ENCODE measurements around the gene DOCK2. TPM values are rescaled to one million over a fixed set of nuclear protein-coding genes. Genes with fewer than 3 reads are reported as not detected.

The DOCK2 gene
- total and polyA plus RNA-seq, 4 experiments from 2014 or later: 45.8 to 223 (median 162) TPM

DNA sequence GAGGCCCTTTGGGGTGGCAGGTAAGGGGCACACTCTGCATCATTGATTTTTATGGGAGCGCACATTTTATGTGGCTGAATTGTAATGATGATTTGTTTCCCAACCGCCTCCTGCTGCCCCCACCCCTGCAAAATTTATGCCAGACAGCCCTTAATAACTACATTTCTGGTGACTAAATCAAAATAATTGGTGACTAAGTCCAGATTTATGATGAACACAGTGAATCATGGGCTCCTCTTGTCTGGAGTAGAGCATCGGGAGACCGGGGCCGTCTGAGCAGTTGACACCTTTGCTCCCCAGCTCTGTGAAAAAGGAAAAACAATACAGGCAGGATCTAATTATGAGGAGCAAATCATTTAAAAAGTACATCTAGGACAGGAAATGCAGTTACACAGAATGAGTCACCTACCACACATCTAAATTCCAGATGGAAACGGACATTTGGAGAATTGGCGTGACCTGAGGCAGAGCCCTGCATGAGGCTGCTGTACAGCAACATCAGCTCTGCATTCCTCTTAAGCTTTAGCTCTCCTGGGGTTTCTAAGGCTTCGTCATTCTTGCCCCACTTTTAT is 58.9 kb downstream of the DOCK2 start:
- no peaks in the 10 kb centered on the region for H3K27me3 Mint-ChIP-seq
- Histone ChIP-seq H3K27me3 (ENCODE audit: insufficient read depth, low read length) (no peaks in the 10 kb centered on the region), H3K36me3 (ENCODE audit: insufficient read depth, low read length) (peaks cover 67% of the 10 kb centered on the region), H3K4me3 (ENCODE audit: low read length in 2 of 2) (no peak overlapping the region), H3K4me1 (ENCODE audit: insufficient read depth, low read length) (no peaks in the 10 kb centered on the region), H3K9me3 (ENCODE audit: control insufficient read depth in 1 of 2, low read length in 2 of 2) (no peaks in the 10 kb centered on the region), H3K27ac (ENCODE audit: low read depth, low read length) (no peak overlapping the region)
- ChIA-PET CTCF (ENCODE audit: partially characterized antibody) (no interaction called here), POLR2A (ENCODE audit: partially characterized antibody) (no interaction called here)
- intact Hi-C loops (cut with micrococcal nuclease): no loop called here
- H3K4me3 Mint-ChIP-seq: no peak overlapping the region
- peaks cover 81 to 91% of the 10 kb centered on the region in 2 donors for H3K36me3 Mint-ChIP-seq
- H3K27ac Mint-ChIP-seq: no peak overlapping the region
- H3K9me3 Mint-ChIP-seq: peaks cover 0 to 1% (median 0%) of the 10 kb centered on the region in 8 donors
- H3K4me1 Mint-ChIP-seq: peaks cover 0 to 5% (median 2%) of the 10 kb centered on the region in 4 donors
- no peak for DNase-seq

DNA sequence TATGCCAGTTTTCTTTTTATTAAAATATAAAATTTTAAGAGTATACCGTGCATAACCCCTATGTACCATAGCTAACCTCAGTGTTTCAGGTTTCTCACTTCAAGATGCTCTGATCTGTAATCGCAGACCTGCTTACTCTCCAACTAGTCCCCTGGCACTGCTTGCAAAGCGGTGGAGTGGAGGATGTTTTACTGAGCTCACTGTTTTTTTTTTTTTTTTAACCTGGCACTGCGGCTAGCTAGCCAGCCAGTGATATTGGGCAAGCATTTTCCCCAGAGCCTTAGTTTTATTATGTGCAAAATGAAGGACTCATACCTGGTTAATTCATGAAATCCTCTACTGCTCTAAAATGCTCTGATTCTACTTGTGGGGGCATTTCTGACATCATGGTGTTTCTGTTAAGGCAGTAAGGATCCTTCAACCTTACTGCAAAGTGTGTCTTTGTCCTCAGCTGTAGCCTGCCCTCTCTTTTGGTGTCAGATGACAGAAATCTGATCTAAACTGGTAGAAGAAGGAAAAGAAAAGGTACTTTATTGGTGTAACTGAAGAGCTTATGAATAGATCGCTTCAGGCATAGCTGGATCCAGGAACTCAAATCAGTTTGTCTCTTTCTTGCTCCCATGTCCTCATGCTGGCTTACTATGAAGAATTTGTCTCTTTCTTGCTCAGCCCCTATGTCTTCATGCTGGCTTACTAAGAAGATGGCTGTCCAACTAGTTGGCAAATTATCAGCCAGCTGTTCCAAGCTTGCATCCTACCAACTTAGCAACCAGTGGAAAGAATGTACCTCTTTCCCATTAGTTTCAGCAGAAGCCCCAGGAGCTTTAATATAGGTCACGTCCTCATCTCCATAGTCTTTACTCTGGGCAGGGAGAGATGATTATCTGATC is 59.8 kb downstream of the DOCK2 start:
- Histone ChIP-seq H3K36me3 (ENCODE audit: insufficient read depth, low read length) (peaks cover 71% of the 10 kb centered on the region), H3K4me1 (ENCODE audit: insufficient read depth, low read length) (no peaks in the 10 kb centered on the region), H3K27ac (ENCODE audit: low read depth, low read length) (no peak overlapping the region), H3K27me3 (ENCODE audit: insufficient read depth, low read length) (no peaks in the 10 kb centered on the region), H3K9me3 (ENCODE audit: control insufficient read depth in 1 of 2, low read length in 2 of 2) (no peaks in the 10 kb centered on the region), H3K4me3 (ENCODE audit: low read length in 2 of 2) (no peak overlapping the region)
- no peak for DNase-seq
- intact Hi-C loops (cut with micrococcal nuclease): no loop called here
- Mint-ChIP-seq H3K27ac (peak overlapping the region in 1 of 7 donors; percentile 32), H3K36me3 (peaks cover 82 to 93% of the 10 kb centered on the region in 2 donors), H3K4me3 (no peak overlapping the region), H3K27me3 (no peaks in the 10 kb centered on the region), H3K4me1 (peaks cover 0 to 5% (median 2%) of the 10 kb centered on the region in 4 donors), H3K9me3 (peaks cover 0 to 1% (median 0%) of the 10 kb centered on the region in 8 donors)
- ChIA-PET CTCF (ENCODE audit: partially characterized antibody) (no interaction called here), POLR2A (ENCODE audit: partially characterized antibody) (no interaction called here)

DNA sequence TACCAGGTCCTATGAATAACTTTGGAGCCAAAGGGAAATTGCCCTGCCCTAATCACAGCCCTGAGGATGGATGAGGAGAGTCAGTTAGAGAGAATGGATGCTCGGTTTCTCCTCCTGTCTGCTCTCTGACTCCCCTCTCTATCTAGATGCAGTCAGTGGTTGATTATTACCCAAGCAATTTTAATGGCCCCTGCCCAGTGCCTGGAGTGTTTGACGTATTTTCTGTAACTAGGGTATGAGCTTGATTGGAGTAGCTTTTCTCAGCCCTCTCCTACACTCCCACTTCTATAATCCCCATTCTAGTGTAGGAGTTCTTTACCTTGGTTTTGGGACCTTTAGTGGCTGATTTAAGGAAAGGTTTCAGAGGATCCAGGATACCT is 60.4 kb downstream of the DOCK2 start:
- peak overlapping the region in 1 of 7 donors; percentile 14 for H3K27ac Mint-ChIP-seq

DNA sequence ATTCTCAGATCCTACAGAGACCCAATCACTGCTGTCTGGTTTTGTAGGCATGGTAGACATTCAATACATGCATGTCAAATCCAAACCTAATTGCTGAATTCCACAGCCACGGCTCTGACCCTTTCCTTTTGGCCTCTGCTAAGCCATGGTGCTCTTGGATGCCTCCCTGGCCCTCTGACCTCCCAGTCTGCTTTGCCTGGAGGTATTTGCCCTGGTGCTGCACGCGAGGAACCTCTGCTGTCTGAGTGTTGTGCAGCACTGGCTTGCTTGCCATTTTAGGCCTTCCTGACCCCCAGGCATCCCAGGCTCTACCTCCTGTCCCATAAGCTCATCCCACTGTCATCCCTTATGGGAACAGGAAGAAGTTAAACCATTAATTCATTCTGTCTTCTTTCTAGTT is 60.9 kb downstream of the DOCK2 start:
- Histone ChIP-seq H3K27me3 (ENCODE audit: insufficient read depth, low read length) (no peaks in the 10 kb centered on the region), H3K4me1 (ENCODE audit: insufficient read depth, low read length) (no peaks in the 10 kb centered on the region), H3K36me3 (ENCODE audit: insufficient read depth, low read length) (peaks cover 82% of the 10 kb centered on the region), H3K27ac (ENCODE audit: low read depth, low read length) (no peak overlapping the region), H3K9me3 (ENCODE audit: control insufficient read depth in 1 of 2, low read length in 2 of 2) (no peaks in the 10 kb centered on the region), H3K4me3 (ENCODE audit: low read length in 2 of 2) (no peak overlapping the region)
- Mint-ChIP-seq H3K9me3 (peaks cover 0 to 3% (median 0%) of the 10 kb centered on the region in 8 donors), H3K4me1 (peaks cover 0 to 4% (median 2%) of the 10 kb centered on the region in 4 donors), H3K27ac (peak overlapping the region in 2 of 7 donors; percentile 37 to 48), H3K36me3 (peaks cover 87 to 91% of the 10 kb centered on the region in 2 donors), H3K4me3 (no peak overlapping the region), H3K27me3 (no peaks in the 10 kb centered on the region)
- intact Hi-C loops (cut with micrococcal nuclease): no loop called here
- CTCF ChIA-PET (ENCODE audit: partially characterized antibody): interaction anchor here (1.1 kb wide), 1 partner anchor 14 kb away, joined by 3 read pairs; no protein-coding TSS in a partner anchor
- POLR2A ChIA-PET (ENCODE audit: partially characterized antibody): no interaction called here
- DNase-seq: no peak

More for the DNA sequence above, 60.4 kb downstream of the DOCK2 start:
- ChIA-PET CTCF (ENCODE audit: partially characterized antibody) (interaction anchor here (1.1 kb wide), 1 partner anchor 14 kb away, joined by 3 read pairs; no protein-coding TSS in a partner anchor), POLR2A (ENCODE audit: partially characterized antibody) (no interaction called here)
- intact Hi-C loops (cut with micrococcal nuclease): no loop called here
- H3K9me3 ChIP-seq (ENCODE audit: control insufficient read depth in 1 of 2, low read length in 2 of 2): no peaks in the 10 kb centered on the region
- peaks cover 0 to 5% (median 2%) of the 10 kb centered on the region in 4 donors for H3K4me1 Mint-ChIP-seq
- H3K27me3 ChIP-seq (ENCODE audit: insufficient read depth, low read length): no peaks in the 10 kb centered on the region
- no peaks in the 10 kb centered on the region for H3K4me1 ChIP-seq (ENCODE audit: insufficient read depth, low read length)
- H3K27me3 Mint-ChIP-seq: no peaks in the 10 kb centered on the region
- peaks cover 0 to 3% (median 0%) of the 10 kb centered on the region in 8 donors for H3K9me3 Mint-ChIP-seq
- no peak overlapping the region for H3K4me3 ChIP-seq (ENCODE audit: low read length in 2 of 2)
- H3K36me3 Mint-ChIP-seq: peaks cover 88 to 93% of the 10 kb centered on the region in 2 donors
- peaks cover 77% of the 10 kb centered on the region for H3K36me3 ChIP-seq (ENCODE audit: insufficient read depth, low read length)
- no peak overlapping the region for H3K27ac ChIP-seq (ENCODE audit: low read depth, low read length)
- no peak for DNase-seq
- H3K4me3 Mint-ChIP-seq: no peak overlapping the region

DNA sequence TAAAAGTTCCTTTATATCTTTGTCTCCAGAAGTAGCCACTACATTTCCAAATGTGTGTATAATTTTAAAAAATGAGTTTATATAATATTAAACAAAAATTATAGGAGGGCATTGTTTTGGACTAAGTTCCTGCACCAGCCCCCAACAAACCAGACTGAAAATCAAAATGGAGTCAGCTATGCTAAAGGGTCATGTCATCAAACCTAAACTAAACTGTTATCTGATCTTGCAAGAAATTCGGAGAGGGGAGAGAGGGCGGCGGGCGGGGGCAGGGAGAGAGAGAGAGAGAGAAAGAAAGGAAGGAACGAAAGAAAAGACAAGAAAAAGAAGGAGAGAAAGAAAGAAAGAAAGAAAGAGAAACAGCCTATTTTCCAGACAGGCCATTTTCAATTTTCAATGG is 63.5 kb downstream of the DOCK2 start:
- H3K27me3 Mint-ChIP-seq: no peaks in the 10 kb centered on the region
- H3K9me3 Mint-ChIP-seq: peaks cover 0 to 3% (median 0%) of the 10 kb centered on the region in 8 donors
- no peaks in the 10 kb centered on the region for H3K4me1 ChIP-seq (ENCODE audit: insufficient read depth, low read length)
- H3K4me1 Mint-ChIP-seq: no peaks in the 10 kb centered on the region
- H3K27ac Mint-ChIP-seq: no peak overlapping the region
- no peak overlapping the region for H3K4me3 ChIP-seq (ENCODE audit: low read length in 2 of 2)
- no peak overlapping the region for H3K4me3 Mint-ChIP-seq
- ChIA-PET CTCF (ENCODE audit: partially characterized antibody) (no interaction called here), POLR2A (ENCODE audit: partially characterized antibody) (no interaction called here)
- intact Hi-C loops (cut with micrococcal nuclease): no loop called here
- peaks cover 88% of the 10 kb centered on the region for H3K36me3 ChIP-seq (ENCODE audit: insufficient read depth, low read length)
- no peaks in the 10 kb centered on the region for H3K9me3 ChIP-seq (ENCODE audit: control insufficient read depth in 1 of 2, low read length in 2 of 2)
- H3K36me3 Mint-ChIP-seq: peaks cover 86 to 90% of the 10 kb centered on the region in 2 donors
- no peak for DNase-seq
- no peak overlapping the region for H3K27ac ChIP-seq (ENCODE audit: low read depth, low read length)
- H3K27me3 ChIP-seq (ENCODE audit: insufficient read depth, low read length): no peaks in the 10 kb centered on the region

- H3K27ac Mint-ChIP-seq: peak overlapping the region in 1 of 7 donors; percentile 61
Observed at GRCh38 chr5:169701910-169702451, 64.9 kb downstream of the DOCK2 start.

More at GRCh38 chr5:169701910-169702451, 64.9 kb downstream of the DOCK2 start:
- no peaks in the 10 kb centered on the region for H3K4me1 ChIP-seq (ENCODE audit: insufficient read depth, low read length)
- intact Hi-C loops (cut with micrococcal nuclease): no loop called here
- Mint-ChIP-seq H3K36me3 (peaks cover 79 to 91% of the 10 kb centered on the region in 2 donors), H3K27me3 (no peaks in the 10 kb centered on the region), H3K4me3 (no peak overlapping the region), H3K4me1 (no peaks in the 10 kb centered on the region), H3K9me3 (peaks cover 0 to 1% (median 0%) of the 10 kb centered on the region in 8 donors)
- POLR2A ChIA-PET (ENCODE audit: partially characterized antibody): no interaction called here
- H3K36me3 ChIP-seq (ENCODE audit: insufficient read depth, low read length): peaks cover 90% of the 10 kb centered on the region
- H3K27ac ChIP-seq (ENCODE audit: low read depth, low read length): no peak overlapping the region
- no peaks in the 10 kb centered on the region for H3K27me3 ChIP-seq (ENCODE audit: insufficient read depth, low read length)
- H3K4me3 ChIP-seq (ENCODE audit: low read length in 2 of 2): no peak overlapping the region
- no peaks in the 10 kb centered on the region for H3K9me3 ChIP-seq (ENCODE audit: control insufficient read depth in 1 of 2, low read length in 2 of 2)
- DNase-seq: no peak
- CTCF ChIA-PET (ENCODE audit: partially characterized antibody): interaction anchor here (1.7 kb wide), 1 partner anchor 20 kb away, joined by 4 read pairs; no protein-coding TSS in a partner anchor

All from CD4-positive, alpha-beta memory T cell (primary cell).